Measurements from ENCODE around the gene LRP6.

The LRP6 gene

DNA sequence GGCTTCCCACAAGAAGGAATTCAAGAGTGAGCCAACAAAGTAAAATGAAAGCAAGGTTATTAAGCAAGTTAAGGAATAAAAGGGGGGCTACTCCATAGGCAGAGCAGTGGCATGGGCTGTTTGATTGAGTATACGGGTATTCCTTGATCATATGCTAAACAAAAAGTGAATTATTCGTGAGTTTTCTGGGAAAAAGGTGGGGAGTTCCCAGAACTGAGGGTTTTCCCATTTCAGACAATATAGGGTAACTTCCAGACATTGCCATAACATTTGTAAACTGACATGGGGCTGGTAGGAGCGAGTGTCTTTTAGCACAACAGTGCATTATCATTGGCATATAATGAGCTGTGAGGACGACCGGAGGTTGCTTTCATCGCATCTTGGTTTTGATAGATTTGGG lies 198.1 kb downstream of the LRP6 start:
- no peak for DNase-seq

Data from activated CD4-positive, alpha-beta T cell treated with anti-CD3 and anti-CD28 coated beads for 1 hour (primary cell).